Upper lobe of right lung (tissue), 1 donor: Measurements from ENCODE around the gene ANKRD12. TPM values are rescaled to one million over a fixed set of nuclear protein-coding genes. Genes with fewer than 3 reads are reported as not detected.

Experiments
- ATAC-seq: fragments of 200-7000 bp; cut with Tn5 transposase; one replicate; pipeline ENCODE4 v1.9.1; 2020; ENCODE audit warnings: mild to moderate bottlenecking, moderate library complexity
- DNase-seq: peaks from one replicate; pipeline ENCODE4 v3.0.0-alpha.2; 2020
- H3K27ac ChIP-seq: fragments of 200-600 bp; one replicate; pipeline ENCODE4 v1.8.0; 2022
- H3K27me3 ChIP-seq: fragments of 200-600 bp; one replicate; pipeline ENCODE4 v1.8.0; 2022; ENCODE audit warnings: mild to moderate bottlenecking
- H3K36me3 ChIP-seq: fragments of 200-600 bp; one replicate; pipeline ENCODE4 v1.8.0; 2022
- H3K4me1 ChIP-seq: fragments of 200-600 bp; one replicate; pipeline ENCODE4 v1.8.0; 2022
- H3K4me3 ChIP-seq: fragments of 200-600 bp; one replicate; pipeline ENCODE4 v1.8.0; 2022; ENCODE audit warnings: mild to moderate bottlenecking
- H3K9me3 ChIP-seq: fragments of 200-600 bp; one replicate; pipeline ENCODE4 v1.8.0; 2022
- intact Hi-C: fragments of 100-400 bp; cut with DNase I; formaldehyde crosslinking; loops from one replicate; pipeline ENCODE4 v1.11.0; 2022
- total RNA-seq: library from RNA; stranded (reverse); fragmentation: NEBNext Ultra II Directional; extraction: Animal tissue kit (Norgen Biotek cat#: 25700); gene quantifications from one replicate; pipeline ENCODE4 v1.2.1, GENCODE V29; 2021
- TF ChIP-seq, protein P1 (sequence below): fragments of 200-600 bp; IDR thresholded peaks from one replicate; pipeline ENCODE4 v1.8.0; 2022; ENCODE audit warnings: antibody characterized with exemption
- donor health status: DM: no; HTN: yes; CAD: no; lungs with severe emphysema.

ANKRD12 gene
- total RNA-seq, 1 donor from 2014 or later = 74.2 TPM

DNA sequence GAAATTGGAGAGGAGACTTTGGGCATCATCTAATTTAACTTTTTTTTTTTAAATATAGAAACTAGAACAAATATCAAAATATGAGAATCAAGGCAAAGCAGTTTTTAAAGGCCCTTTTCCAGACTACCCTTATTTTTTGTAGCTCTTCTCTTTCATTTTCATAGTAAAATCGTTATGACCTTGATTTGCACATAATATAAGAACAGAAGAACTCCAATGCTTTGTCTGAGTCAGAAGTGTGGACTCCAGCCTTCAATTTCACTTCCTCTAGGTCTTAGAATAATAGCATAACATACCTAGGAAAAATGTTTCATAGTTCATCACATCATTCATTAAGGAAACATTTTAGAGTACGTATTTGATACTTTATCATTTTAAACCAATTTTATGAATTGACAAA lies 74.4 kb downstream of the ANKRD12 start:
- intact Hi-C loops = no loop called here
- Histone ChIP-seq H3K4me3 (no peak overlapping the region), H3K36me3 (peaks cover 47% of the 10 kb centered on the region), H3K27me3 (no peaks in the 10 kb centered on the region), H3K9me3 (no peaks in the 10 kb centered on the region), H3K27ac (no peak overlapping the region), H3K4me1 (no peaks in the 10 kb centered on the region)
- DNase-seq = no peak
- ATAC-seq = no peak
- TF ChIP-seq, protein P1, sequence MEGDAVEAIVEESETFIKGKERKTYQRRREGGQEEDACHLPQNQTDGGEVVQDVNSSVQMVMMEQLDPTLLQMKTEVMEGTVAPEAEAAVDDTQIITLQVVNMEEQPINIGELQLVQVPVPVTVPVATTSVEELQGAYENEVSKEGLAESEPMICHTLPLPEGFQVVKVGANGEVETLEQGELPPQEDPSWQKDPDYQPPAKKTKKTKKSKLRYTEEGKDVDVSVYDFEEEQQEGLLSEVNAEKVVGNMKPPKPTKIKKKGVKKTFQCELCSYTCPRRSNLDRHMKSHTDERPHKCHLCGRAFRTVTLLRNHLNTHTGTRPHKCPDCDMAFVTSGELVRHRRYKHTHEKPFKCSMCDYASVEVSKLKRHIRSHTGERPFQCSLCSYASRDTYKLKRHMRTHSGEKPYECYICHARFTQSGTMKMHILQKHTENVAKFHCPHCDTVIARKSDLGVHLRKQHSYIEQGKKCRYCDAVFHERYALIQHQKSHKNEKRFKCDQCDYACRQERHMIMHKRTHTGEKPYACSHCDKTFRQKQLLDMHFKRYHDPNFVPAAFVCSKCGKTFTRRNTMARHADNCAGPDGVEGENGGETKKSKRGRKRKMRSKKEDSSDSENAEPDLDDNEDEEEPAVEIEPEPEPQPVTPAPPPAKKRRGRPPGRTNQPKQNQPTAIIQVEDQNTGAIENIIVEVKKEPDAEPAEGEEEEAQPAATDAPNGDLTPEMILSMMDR = no peak

DNA sequence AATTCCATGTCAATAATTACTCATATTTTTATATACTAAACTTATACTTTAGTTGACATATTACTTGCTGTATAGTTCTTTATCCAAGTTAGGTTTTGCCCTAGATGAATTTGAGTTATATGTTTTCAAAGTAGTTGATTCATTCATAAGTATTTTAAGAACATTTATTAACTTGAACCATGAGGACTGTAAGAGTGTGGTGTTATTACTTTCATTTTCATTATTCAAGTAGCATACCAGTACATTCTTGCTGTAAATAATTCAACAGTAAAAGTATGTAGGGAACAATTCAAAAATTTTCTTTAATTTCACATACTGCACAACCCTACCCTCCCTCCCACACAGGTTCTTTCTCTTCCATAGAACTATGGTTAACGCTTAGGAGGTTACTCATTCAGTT lies 75.4 kb downstream of the ANKRD12 start:
- no peak for ATAC-seq
- Histone ChIP-seq H3K27me3 (no peaks in the 10 kb centered on the region), H3K4me1 (no peaks in the 10 kb centered on the region), H3K9me3 (no peaks in the 10 kb centered on the region), H3K36me3 (peaks cover 57% of the 10 kb centered on the region), H3K27ac (no peak overlapping the region), H3K4me3 (no peak overlapping the region)
- intact Hi-C loops = no loop called here
- TF ChIP-seq, protein P1 = no peak
- DNase-seq = no peak

DNA sequence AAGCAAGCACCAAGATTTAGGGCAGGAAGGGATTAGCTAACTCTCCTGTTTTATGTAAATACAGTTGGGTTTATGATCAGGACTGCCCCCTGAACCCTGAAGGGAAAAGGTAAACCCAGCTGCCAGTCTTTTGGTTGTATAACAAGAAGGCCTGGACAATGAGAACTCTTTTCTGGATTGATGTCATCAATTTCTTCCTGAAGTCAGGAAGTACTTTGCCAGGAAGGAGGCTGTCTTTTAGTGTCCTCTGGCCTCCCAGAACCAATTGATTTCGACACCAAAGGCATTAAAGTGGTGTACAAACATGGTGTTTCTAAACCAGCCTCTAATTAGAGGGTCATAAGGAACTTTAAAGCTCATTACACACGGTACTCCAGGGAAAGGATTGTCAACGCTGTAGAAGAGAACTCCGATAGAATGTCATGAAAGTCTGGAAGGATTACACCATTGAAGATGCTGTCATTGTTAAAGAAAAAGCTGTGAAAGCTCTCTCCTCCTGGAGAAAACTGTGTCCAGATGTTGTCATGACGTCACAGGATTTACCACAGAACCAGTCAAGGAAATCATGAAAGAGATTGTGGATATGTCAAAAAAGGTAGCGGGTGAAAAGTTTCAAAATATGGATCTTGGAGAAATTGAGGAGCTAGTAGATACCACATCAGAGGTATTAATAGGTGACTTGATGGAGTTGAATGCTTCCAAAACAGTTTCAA lies 78.8 kb downstream of the ANKRD12 start:
- intact Hi-C loops = no loop called here
- H3K4me3 ChIP-seq = no peak overlapping the region
- DNase-seq = no peak
- H3K27me3 ChIP-seq = no peaks in the 10 kb centered on the region
- H3K36me3 ChIP-seq = peaks cover 78% of the 10 kb centered on the region
- no peak overlapping the region for H3K27ac ChIP-seq
- no peaks in the 10 kb centered on the region for H3K9me3 ChIP-seq
- TF ChIP-seq, protein P1 = no peak
- H3K4me1 ChIP-seq = no peaks in the 10 kb centered on the region
- no peak for ATAC-seq

DNA sequence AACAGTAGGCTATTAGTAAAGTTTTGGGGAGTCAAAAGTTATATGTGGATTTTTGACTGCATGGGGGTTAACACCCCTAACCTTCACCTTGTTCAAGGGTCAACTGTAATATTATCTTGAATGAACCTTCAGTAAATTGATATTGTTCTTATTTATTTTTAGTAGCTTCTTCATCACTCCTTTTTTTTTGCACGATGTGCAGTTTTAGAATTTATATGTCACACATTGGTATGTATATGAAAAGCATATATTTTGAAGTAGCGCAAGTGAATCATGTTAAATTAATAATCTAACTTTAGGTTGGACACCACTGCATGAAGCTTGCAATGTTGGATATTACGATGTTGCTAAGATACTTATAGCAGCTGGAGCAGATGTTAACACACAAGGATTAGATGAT lies 79.9 kb downstream of the ANKRD12 start:
- H3K4me3 ChIP-seq = no peak overlapping the region

DNA sequence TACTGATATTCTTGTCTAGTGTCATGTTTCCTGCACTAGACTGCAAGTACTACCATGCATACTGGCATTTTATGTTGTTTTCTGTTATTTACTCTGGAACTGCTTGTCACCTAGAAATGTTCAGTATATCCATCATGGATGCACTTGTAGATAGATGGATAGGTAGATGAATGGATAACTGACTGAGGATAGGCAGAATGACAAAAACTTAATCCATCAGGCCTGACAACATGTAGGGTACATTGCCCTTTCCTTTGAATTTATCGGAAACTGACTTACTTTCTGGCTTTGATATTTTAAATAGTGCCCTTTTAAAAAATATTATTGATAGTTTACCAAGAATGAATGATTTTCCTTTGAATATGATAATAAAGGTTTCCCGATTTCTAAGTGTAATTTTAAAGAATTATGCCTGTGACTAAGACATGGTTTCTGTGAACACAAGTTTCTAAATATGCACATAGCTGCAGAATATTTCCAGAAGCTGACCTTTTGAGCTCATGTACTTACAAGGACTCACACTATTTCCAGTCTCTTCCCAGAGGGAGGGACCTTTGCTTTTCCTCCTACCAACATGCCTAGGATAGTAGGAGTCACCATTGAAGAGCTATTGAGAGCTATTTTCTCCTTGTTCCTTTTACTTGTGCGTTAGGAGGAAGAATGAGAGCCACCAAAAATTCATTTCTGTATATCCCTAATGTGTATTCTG lies 81.3 kb downstream of the ANKRD12 start:
- Histone ChIP-seq H3K4me3 (no peak overlapping the region), H3K4me1 (no peaks in the 10 kb centered on the region), H3K36me3 (peaks cover 88% of the 10 kb centered on the region), H3K27me3 (no peaks in the 10 kb centered on the region), H3K9me3 (no peaks in the 10 kb centered on the region), H3K27ac (no peak overlapping the region)
- intact Hi-C loops = no loop called here
- TF ChIP-seq, protein P1 = no peak
- DNase-seq = no peak
- ATAC-seq = no peak

More for the DNA sequence above, 79.9 kb downstream of the ANKRD12 start:
- H3K4me1 ChIP-seq = no peaks in the 10 kb centered on the region
- TF ChIP-seq, protein P1 = no peak
- intact Hi-C loops = no loop called here
- no peaks in the 10 kb centered on the region for H3K9me3 ChIP-seq
- DNase-seq (no peak), ATAC-seq (no peak)
- no peaks in the 10 kb centered on the region for H3K27me3 ChIP-seq
- H3K27ac ChIP-seq = no peak overlapping the region
- peaks cover 88% of the 10 kb centered on the region for H3K36me3 ChIP-seq
